ENCODE data around the gene MDC1. TPM values are rescaled to one million over a fixed set of nuclear protein-coding genes. Genes with fewer than 3 reads are reported as not detected.
"Not testable (repeated sequence)": the region's sequence is repeated elsewhere in the genome, so short reads cannot be mapped to it uniquely, and the experiment has no call there.

MDC1 gene
- total and polyA plus RNA-seq, 4 experiments from 2014 or later, result 9.8 to 73.5 (median 60.7) TPM; not detected in 1

- peak overlapping the region; percentile 95 to 99 (median 98) for H3K27ac Mint-ChIP-seq
- H3K36me3 Mint-ChIP-seq, result peaks cover 28 to 61% of the 10 kb centered on the region in 2 donors
- peaks cover 0 to 6% (median 0%) of the 10 kb centered on the region in 8 donors for H3K9me3 Mint-ChIP-seq
- Histone ChIP-seq H3K27ac (ENCODE audit: low read depth, low read length) (peak overlapping the region; percentile 75), H3K27me3 (ENCODE audit: insufficient read depth, low read length) (no peaks in the 10 kb centered on the region), H3K9me3 (ENCODE audit: control insufficient read depth in 1 of 2, low read length in 2 of 2) (no peaks in the 10 kb centered on the region), H3K4me3 (ENCODE audit: low read length in 2 of 2) (peak overlapping the region; percentile 63 to 77), H3K36me3 (ENCODE audit: insufficient read depth, low read length) (peaks cover 17% of the 10 kb centered on the region), H3K4me1 (ENCODE audit: insufficient read depth, low read length) (peaks cover 60% of the 10 kb centered on the region)
- no peaks in the 10 kb centered on the region for H3K27me3 Mint-ChIP-seq
- peak overlapping the region; percentile 90 to 99 (median 98) for H3K4me3 Mint-ChIP-seq
- DNase-seq, result no peak
- ChIA-PET POLR2A (ENCODE audit: partially characterized antibody) (interaction anchor here (0.9 to 47.0 kb wide), 10 partner anchors 12 to 393 kb away, joined by 3 to 1474 read pairs (median 24); partner anchors contain the start of genes DHX16, MRPS18B, NRM and PPP1R10), CTCF (ENCODE audit: partially characterized antibody) (interaction anchor here (1.0 to 23.1 kb wide), 6 partner anchors 11 to 234 kb away, joined by 4 to 865 read pairs (median 4); partner anchors contain the start of gene DHX16)
- intact Hi-C loops (cut with micrococcal nuclease), result no loop called here
- H3K4me1 Mint-ChIP-seq, result peaks cover 35 to 76% (median 55%) of the 10 kb centered on the region in 4 donors
These were observed 2.3 kb upstream of the MDC1 start for GRCh38 chr6:30719356-30719755.

DNA sequence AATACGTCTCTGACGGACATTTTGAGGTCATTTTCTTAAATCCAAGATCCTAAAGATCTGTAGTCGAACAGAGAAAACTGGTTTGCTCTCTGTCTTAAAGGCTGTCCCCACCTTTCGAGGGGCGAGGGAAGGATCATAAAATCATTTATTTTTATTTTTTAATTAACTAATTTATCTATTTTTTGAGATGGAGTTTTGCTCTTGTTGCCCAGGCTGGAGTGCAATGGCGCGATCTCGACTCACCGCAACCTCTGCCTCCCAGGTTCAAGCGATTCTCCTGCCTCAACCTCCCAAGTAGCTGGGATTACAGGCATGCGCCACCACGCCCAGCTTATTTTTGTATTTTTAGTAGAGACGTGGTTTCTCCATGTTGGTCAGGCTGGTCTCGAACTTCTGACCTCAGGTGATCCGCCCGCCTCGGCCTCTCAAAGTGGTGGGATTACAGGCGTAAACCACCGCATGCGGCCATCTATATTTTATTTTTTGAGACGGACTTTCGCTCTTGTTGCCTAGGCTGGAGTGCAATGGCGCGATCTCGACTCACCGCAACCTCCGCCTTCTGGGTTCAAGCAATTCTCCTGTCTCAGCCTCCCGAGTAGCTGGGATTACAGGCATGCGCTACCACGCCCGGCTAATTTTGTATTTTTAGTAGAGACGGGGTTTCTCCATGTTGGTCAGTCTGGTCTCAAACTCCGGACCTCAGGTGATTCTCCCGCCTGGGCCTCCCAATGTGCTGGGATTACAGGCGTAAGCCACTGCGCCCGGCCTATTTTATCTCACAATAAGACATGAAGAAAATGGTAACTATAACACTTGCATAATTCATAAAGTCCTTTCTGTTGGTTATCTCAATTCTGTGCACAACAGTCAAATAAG, 1.0 kb upstream of the MDC1 start:
- peak overlapping the region; percentile 97 to 100 (median 99) for H3K27ac Mint-ChIP-seq
- Histone ChIP-seq H3K27ac (ENCODE audit: low read depth, low read length) (peak overlapping the region; percentile 36), H3K36me3 (ENCODE audit: insufficient read depth, low read length) (peaks cover 15% of the 10 kb centered on the region), H3K4me3 (ENCODE audit: low read length in 2 of 2) (peak overlapping the region in 1 of 2 donors; percentile 67), H3K4me1 (ENCODE audit: insufficient read depth, low read length) (peaks cover 48% of the 10 kb centered on the region)
- H3K4me1 Mint-ChIP-seq, result peaks cover 29 to 71% (median 47%) of the 10 kb centered on the region in 4 donors
- H3K9me3 Mint-ChIP-seq; H3K27me3 Mint-ChIP-seq; DNase-seq; H3K9me3 ChIP-seq (ENCODE audit: control insufficient read depth in 1 of 2, low read length in 2 of 2); H3K27me3 ChIP-seq (ENCODE audit: insufficient read depth, low read length): not testable (repeated sequence)
- ChIA-PET POLR2A (ENCODE audit: partially characterized antibody) (interaction anchor here (0.8 to 47.0 kb wide), 25 partner anchors 12 to 934 kb away, joined by 3 to 1474 read pairs (median 4); partner anchors contain the start of genes ABCF1, ATAT1, BAG6 and DHX16), CTCF (ENCODE audit: partially characterized antibody) (interaction anchor here (0.7 to 23.1 kb wide), 9 partner anchors 12 to 236 kb away, joined by 3 to 865 read pairs (median 4); partner anchors contain the start of gene DHX16)
- intact Hi-C loops (cut with micrococcal nuclease), result loop anchor here (1.0 kb wide), 5 partner anchors 31 to 202 kb away; partner anchors contain the start of genes GNL1, MRPS18B and PPP1R10
- H3K36me3 Mint-ChIP-seq, result peaks cover 26 to 58% of the 10 kb centered on the region in 2 donors
- H3K4me3 Mint-ChIP-seq, result peak overlapping the region; percentile 88 to 99 (median 98)

DNA sequence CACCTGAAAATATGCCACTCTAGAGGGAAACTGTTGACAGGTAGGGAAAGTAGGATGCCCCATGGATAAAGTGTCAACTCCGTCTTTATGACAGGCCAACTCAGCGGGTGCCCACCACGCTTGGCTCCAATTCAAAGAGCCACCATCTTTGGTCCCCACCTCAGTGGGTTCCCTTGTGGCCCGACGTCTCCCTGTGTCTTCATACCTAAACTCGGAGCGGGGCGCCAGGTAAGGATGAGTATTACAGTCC, 277 bp downstream of the MDC1 start:
- Histone ChIP-seq H3K4me3 (ENCODE audit: low read length in 2 of 2) (peak overlapping the region; percentile 67 to 80), H3K36me3 (ENCODE audit: insufficient read depth, low read length) (peaks cover 23% of the 10 kb centered on the region), H3K27ac (ENCODE audit: low read depth, low read length) (peak overlapping the region; percentile 69), H3K4me1 (ENCODE audit: insufficient read depth, low read length) (peaks cover 35% of the 10 kb centered on the region), H3K9me3 (ENCODE audit: control insufficient read depth in 1 of 2, low read length in 2 of 2) (no peaks in the 10 kb centered on the region), H3K27me3 (ENCODE audit: insufficient read depth, low read length) (no peaks in the 10 kb centered on the region)
- DNase-seq, result no peak
- intact Hi-C loops (cut with micrococcal nuclease), result loop anchor here (1.0 kb wide), 5 partner anchors 30 to 201 kb away; partner anchors contain the start of genes GNL1, MRPS18B and PPP1R10
- ChIA-PET CTCF (ENCODE audit: partially characterized antibody) (interaction anchor here (0.6 to 23.1 kb wide), 10 partner anchors 12 to 235 kb away, joined by 3 to 865 read pairs (median 3); partner anchors contain the start of gene DHX16), POLR2A (ENCODE audit: partially characterized antibody) (interaction anchor here (0.7 to 47.0 kb wide), 32 partner anchors 9 to 1255 kb away, joined by 3 to 1474 read pairs (median 4); partner anchors contain the start of genes ABCF1, ATAT1, BAG6 and C6orf136)
- Mint-ChIP-seq H3K9me3 (peaks cover 0 to 2% (median 0%) of the 10 kb centered on the region in 8 donors), H3K27me3 (no peaks in the 10 kb centered on the region), H3K36me3 (peaks cover 31 to 63% of the 10 kb centered on the region in 2 donors), H3K27ac (peak overlapping the region; percentile 96 to 100 (median 98)), H3K4me3 (peak overlapping the region; percentile 88 to 99 (median 98)), H3K4me1 (peaks cover 22 to 68% (median 44%) of the 10 kb centered on the region in 4 donors)

DNA sequence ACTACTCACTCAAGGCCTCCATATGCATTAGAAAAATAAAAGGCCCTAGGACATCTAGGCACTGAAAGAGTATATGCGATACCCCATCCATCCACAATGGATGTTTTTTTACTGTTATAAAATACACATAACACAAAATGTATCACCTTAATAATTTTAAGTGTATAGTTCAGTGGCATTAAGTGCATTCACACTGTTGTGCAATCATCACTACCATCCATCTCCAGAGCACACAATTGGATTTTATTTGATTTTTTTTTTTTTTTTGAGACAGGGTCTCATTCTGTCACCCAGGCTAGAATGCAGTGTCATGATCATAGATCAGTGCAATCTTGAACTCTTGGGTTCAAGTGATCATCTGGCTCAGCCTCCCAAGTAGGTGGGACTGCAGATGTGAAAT, 2.8 kb downstream of the MDC1 start:
- H3K27me3 ChIP-seq (ENCODE audit: insufficient read depth, low read length), result no peaks in the 10 kb centered on the region
- H3K27ac ChIP-seq (ENCODE audit: low read depth, low read length), result no peak overlapping the region
- H3K27ac Mint-ChIP-seq, result peak overlapping the region in 1 of 7 donors; percentile 18
- no peak overlapping the region for H3K4me3 ChIP-seq (ENCODE audit: low read length in 2 of 2)
- no peaks in the 10 kb centered on the region for H3K9me3 ChIP-seq (ENCODE audit: control insufficient read depth in 1 of 2, low read length in 2 of 2)
- H3K27me3 Mint-ChIP-seq, result no peaks in the 10 kb centered on the region
- H3K4me3 Mint-ChIP-seq, result no peak overlapping the region
- peaks cover 18 to 49% (median 36%) of the 10 kb centered on the region in 4 donors for H3K4me1 Mint-ChIP-seq
- peaks cover 31% of the 10 kb centered on the region for H3K36me3 ChIP-seq (ENCODE audit: insufficient read depth, low read length)
- peaks cover 50 to 66% of the 10 kb centered on the region in 2 donors for H3K36me3 Mint-ChIP-seq
- CTCF ChIA-PET (ENCODE audit: partially characterized antibody), result interaction anchor here (0.7 to 2.7 kb wide), 2 partner anchors 8 to 22 kb away, joined by 4 to 11 read pairs; no protein-coding TSS in a partner anchor
- no peak for DNase-seq
- H3K9me3 Mint-ChIP-seq, result peaks cover 0 to 2% (median 0%) of the 10 kb centered on the region in 8 donors
- POLR2A ChIA-PET (ENCODE audit: partially characterized antibody), result interaction anchor here (47.0 kb wide), 1 partner anchor 29 kb away, joined by 1474 read pairs; the partner anchor contains the start of genes DHX16, NRM and PPP1R18
- intact Hi-C loops (cut with micrococcal nuclease), result no loop called here
- peaks cover 28% of the 10 kb centered on the region for H3K4me1 ChIP-seq (ENCODE audit: insufficient read depth, low read length)

GRCh38 chr6:30712441-30712945, 4.6 kb downstream of the MDC1 start:
- DNase-seq, result no peak
- intact Hi-C loops (cut with micrococcal nuclease), result no loop called here
- H3K9me3 Mint-ChIP-seq, result peaks cover 0 to 2% (median 0%) of the 10 kb centered on the region in 8 donors
- peaks cover 18 to 42% (median 29%) of the 10 kb centered on the region in 4 donors for H3K4me1 Mint-ChIP-seq
- POLR2A ChIA-PET (ENCODE audit: partially characterized antibody), result interaction anchor here (0.8 to 47.0 kb wide), 3 partner anchors 9 to 95 kb away, joined by 3 to 1474 read pairs (median 11); partner anchors contain the start of genes DHX16, MRPS18B, NRM and PPP1R18
- no peaks in the 10 kb centered on the region for H3K27me3 Mint-ChIP-seq
- no peaks in the 10 kb centered on the region for H3K27me3 ChIP-seq (ENCODE audit: insufficient read depth, low read length)
- no peak overlapping the region for H3K4me3 Mint-ChIP-seq
- CTCF ChIA-PET (ENCODE audit: partially characterized antibody), result interaction anchor here (1.2 to 2.7 kb wide), 4 partner anchors 10 to 34 kb away, joined by 3 to 11 read pairs (median 6); no protein-coding TSS in a partner anchor
- no peaks in the 10 kb centered on the region for H3K9me3 ChIP-seq (ENCODE audit: control insufficient read depth in 1 of 2, low read length in 2 of 2)
- H3K4me3 ChIP-seq (ENCODE audit: low read length in 2 of 2), result no peak overlapping the region
- peaks cover 58 to 74% of the 10 kb centered on the region in 2 donors for H3K36me3 Mint-ChIP-seq
- H3K27ac Mint-ChIP-seq, result peak overlapping the region in 1 of 7 donors; percentile 13
- H3K36me3 ChIP-seq (ENCODE audit: insufficient read depth, low read length), result peaks cover 34% of the 10 kb centered on the region
- no peak overlapping the region for H3K27ac ChIP-seq (ENCODE audit: low read depth, low read length)
- H3K4me1 ChIP-seq (ENCODE audit: insufficient read depth, low read length), result peaks cover 15% of the 10 kb centered on the region

DNA sequence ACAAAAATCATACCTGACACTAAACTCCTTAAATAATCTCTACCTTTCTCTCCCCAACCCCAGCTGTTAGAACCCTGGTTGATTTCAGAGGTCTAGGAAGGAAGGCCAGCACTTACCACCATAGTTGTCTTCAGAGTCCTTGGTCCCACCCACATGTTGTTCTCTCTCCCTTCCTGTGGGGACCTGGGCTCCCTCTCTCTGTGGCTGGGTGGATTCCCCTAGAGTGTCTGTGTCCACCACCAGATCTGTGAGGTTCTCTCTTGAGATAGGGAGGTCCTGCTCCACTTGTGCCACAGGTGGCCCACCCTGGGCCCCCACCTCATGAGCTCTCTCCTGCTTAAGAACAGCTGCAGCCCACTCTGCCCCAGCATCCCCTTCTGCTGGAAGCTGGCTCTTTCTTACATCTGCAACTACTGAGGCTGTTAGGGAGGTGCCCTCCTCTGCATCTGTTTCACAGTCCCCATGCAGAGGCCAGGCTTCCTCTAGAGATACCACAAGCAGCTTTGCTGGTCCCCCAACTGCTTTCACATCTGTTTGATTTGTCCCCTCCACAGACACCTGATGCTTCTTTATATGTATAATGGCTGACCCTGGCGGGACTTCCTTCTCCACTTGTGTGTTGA, 5.2 kb downstream of the MDC1 start:
- H3K27me3 Mint-ChIP-seq, result no peaks in the 10 kb centered on the region
- ChIA-PET POLR2A (ENCODE audit: partially characterized antibody) (interaction anchor here (0.8 to 47.0 kb wide), 3 partner anchors 9 to 94 kb away, joined by 3 to 1474 read pairs (median 11); partner anchors contain the start of genes DHX16, MRPS18B, NRM and PPP1R18), CTCF (ENCODE audit: partially characterized antibody) (interaction anchor here (1.2 to 2.7 kb wide), 4 partner anchors 10 to 33 kb away, joined by 3 to 11 read pairs (median 6); no protein-coding TSS in a partner anchor)
- H3K4me1 ChIP-seq (ENCODE audit: insufficient read depth, low read length), result peaks cover 15% of the 10 kb centered on the region
- no peak overlapping the region for H3K27ac Mint-ChIP-seq
- H3K36me3 ChIP-seq (ENCODE audit: insufficient read depth, low read length), result peaks cover 39% of the 10 kb centered on the region
- H3K27ac ChIP-seq (ENCODE audit: low read depth, low read length), result no peak overlapping the region
- H3K9me3 Mint-ChIP-seq, result no peaks in the 10 kb centered on the region
- peaks cover 14 to 36% (median 27%) of the 10 kb centered on the region in 4 donors for H3K4me1 Mint-ChIP-seq
- peaks cover 59 to 72% of the 10 kb centered on the region in 2 donors for H3K36me3 Mint-ChIP-seq
- H3K9me3 ChIP-seq (ENCODE audit: control insufficient read depth in 1 of 2, low read length in 2 of 2), result no peaks in the 10 kb centered on the region
- no peak overlapping the region for H3K4me3 ChIP-seq (ENCODE audit: low read length in 2 of 2)
- no peak overlapping the region for H3K4me3 Mint-ChIP-seq
- H3K27me3 ChIP-seq (ENCODE audit: insufficient read depth, low read length), result no peaks in the 10 kb centered on the region
- DNase-seq, result no peak
- intact Hi-C loops (cut with micrococcal nuclease), result no loop called here

Data from CD4-positive, alpha-beta memory T cell (primary cell).